H7 (cell line): ENCODE measurements around the gene EPC2. TPM values are rescaled to one million over a fixed set of nuclear protein-coding genes. Genes with fewer than 3 reads are reported as not detected.
A peak's percentile ranks its signal among the peaks of the same experiment; 100 is the strongest.
"Not testable (repeated sequence)": the region's sequence is repeated elsewhere in the genome, so short reads cannot be mapped to it uniquely, and the experiment has no call there.

ENCODE experiments used
- DNase-seq: peaks from one replicate; pipeline ENCODE4 v3.0.0; 2012
- H3K27me3 ChIP-seq: 2 replicates; pipeline ENCODE4 v1.6.0; 2011; ENCODE audit warnings: mild to moderate bottlenecking, low read length; ENCODE audit not compliant: control insufficient read depth, insufficient read depth
- H3K36me3 ChIP-seq: replicated peaks from 2 replicates; pipeline ENCODE4 v1.5.1; 2011; ENCODE audit warnings: low read length; ENCODE audit not compliant: control insufficient read depth, insufficient read depth
- H3K4me3 ChIP-seq: 2 replicates; pipeline ENCODE4 v1.5.1; 2011; ENCODE audit warnings: low read depth, mild to moderate bottlenecking, control low read depth, low read length, moderate library complexity; ENCODE audit not compliant: insufficient read depth
- total RNA-seq: library from RNA; depleted of rRNA; stranded (reverse); fragments of >200 nt; shearing (Covaris generic); gene quantifications from 2 replicates; pipeline ENCODE4 v1.2.3, GENCODE V29; 2014

Gene EPC2
- total RNA-seq, 1 experiment from 2014 or later: 9.5 TPM

GRCh38 chr2:148619560-148620195 lies 24.9 kb upstream of the EPC2 start:
- H3K36me3 ChIP-seq: no peaks in the 10 kb centered on the region
- DNase-seq: no peak
- H3K4me3 ChIP-seq: no peak overlapping the region
- H3K27me3 ChIP-seq: no peaks in the 10 kb centered on the region

GRCh38 chr2:148622366-148622765 lies 22.2 kb upstream of the EPC2 start:
- DNase-seq: no peak
- no peaks in the 10 kb centered on the region for H3K36me3 ChIP-seq
- no peak overlapping the region for H3K4me3 ChIP-seq
- H3K27me3 ChIP-seq: no peaks in the 10 kb centered on the region

- DNase-seq: no peak
- H3K27me3 ChIP-seq: no peaks in the 10 kb centered on the region
- no peak overlapping the region for H3K4me3 ChIP-seq
- no peaks in the 10 kb centered on the region for H3K36me3 ChIP-seq
These were observed 21.5 kb upstream of the EPC2 start for GRCh38 chr2:148623086-148623485.

- no peak for DNase-seq
- H3K36me3 ChIP-seq: no peaks in the 10 kb centered on the region
- no peak overlapping the region for H3K4me3 ChIP-seq
- no peaks in the 10 kb centered on the region for H3K27me3 ChIP-seq
These were observed 17.3 kb upstream of the EPC2 start for GRCh38 chr2:148627224-148627623.

- DNase-seq: no peak
- H3K4me3 ChIP-seq: no peak overlapping the region
- H3K36me3 ChIP-seq: no peaks in the 10 kb centered on the region
- no peaks in the 10 kb centered on the region for H3K27me3 ChIP-seq
These were observed 9.8 kb upstream of the EPC2 start for GRCh38 chr2:148634749-148635148.

- Histone ChIP-seq H3K36me3 (no peaks in the 10 kb centered on the region), H3K27me3 (no peaks in the 10 kb centered on the region), H3K4me3 (no peak overlapping the region)
- no peak for DNase-seq
These were observed 6.0 kb upstream of the EPC2 start for GRCh38 chr2:148638543-148638942.

- Histone ChIP-seq H3K27me3 (no peaks in the 10 kb centered on the region), H3K36me3 (no peaks in the 10 kb centered on the region), H3K4me3 (no peak overlapping the region)
- peak; percentile 23 for DNase-seq
These were observed 3.8 kb upstream of the EPC2 start for GRCh38 chr2:148640767-148641166.

GRCh38 chr2:148642112-148642744 lies 2.3 kb upstream of the EPC2 start:
- DNase-seq: no peak
- no peaks in the 10 kb centered on the region for H3K27me3 ChIP-seq
- no peak overlapping the region for H3K4me3 ChIP-seq
- H3K36me3 ChIP-seq: no peaks in the 10 kb centered on the region

- no peaks in the 10 kb centered on the region for H3K27me3 ChIP-seq
- DNase-seq: no peak
- H3K36me3 ChIP-seq: no peaks in the 10 kb centered on the region
- H3K4me3 ChIP-seq: no peak overlapping the region
These were observed 1.6 kb upstream of the EPC2 start for GRCh38 chr2:148642891-148643416.

GRCh38 chr2:148643421-148643820 lies 1.1 kb upstream of the EPC2 start:
- H3K4me3 ChIP-seq: no peak overlapping the region; the same call in 1 of the 2 replicates
- DNase-seq: no peak
- no peaks in the 10 kb centered on the region for H3K36me3 ChIP-seq
- no peaks in the 10 kb centered on the region for H3K27me3 ChIP-seq

- peak; percentile 93 for DNase-seq
- Histone ChIP-seq H3K27me3 (no peaks in the 10 kb centered on the region), H3K36me3 (no peaks in the 10 kb centered on the region), H3K4me3 (peak overlapping the region; percentile 70)
These were observed 460 bp downstream of the EPC2 start for GRCh38 chr2:148644883-148645538.

GRCh38 chr2:148645539-148646230 lies 1.1 kb downstream of the EPC2 start:
- DNase-seq: peak; percentile 73
- Histone ChIP-seq H3K36me3 (no peaks in the 10 kb centered on the region), H3K4me3 (peak overlapping the region; percentile 70), H3K27me3 (no peaks in the 10 kb centered on the region)

- peak overlapping the region; percentile 70 for H3K4me3 ChIP-seq
- DNase-seq: no peak
These were observed 1.6 kb downstream of the EPC2 start for GRCh38 chr2:148646231-148646559.

GRCh38 chr2:148647711-148648110 lies 3.2 kb downstream of the EPC2 start:
- H3K36me3 ChIP-seq, DNase-seq, H3K4me3 ChIP-seq, H3K27me3 ChIP-seq: not testable (repeated sequence)

More at GRCh38 chr2:148646231-148646559, 1.6 kb downstream of the EPC2 start:
- no peaks in the 10 kb centered on the region for H3K36me3 ChIP-seq
- no peaks in the 10 kb centered on the region for H3K27me3 ChIP-seq
